Measurements from ENCODE around the gene TTBK1. TPM values are rescaled to one million over a fixed set of nuclear protein-coding genes. Genes with fewer than 3 reads are reported as not detected.

TTBK1 gene
- total RNA-seq, 2 experiments from 2014 or later = 0.09 to 0.11 TPM

- no peaks in the 10 kb centered on the region for H3K36me3 Mint-ChIP-seq (ENCODE audit: low read depth)
- ChIA-PET POLR2A (no interaction called here), CTCF (interaction anchor here (0.8 kb wide), 1 partner anchor 228 kb away, joined by 3 read pairs; no protein-coding TSS in a partner anchor)
- no peak overlapping the region for H3K4me3 Mint-ChIP-seq
- H3K27ac Mint-ChIP-seq = no peak overlapping the region
- peaks cover 35% of the 10 kb centered on the region for H3K27me3 Mint-ChIP-seq
- no peaks in the 10 kb centered on the region for H3K9me3 Mint-ChIP-seq
- no peak for DNase-seq
- TF ChIP-seq CTCF (IDR thresholded peaks at IDR 0.05) = no peak
- intact Hi-C loops (cut with micrococcal nuclease) = no loop called here
- H3K4me1 Mint-ChIP-seq (ENCODE audit: low read depth) = peaks cover 8% of the 10 kb centered on the region
- no peak for ATAC-seq
These were observed 35.3 kb downstream of the TTBK1 start for GRCh38 chr6:43278524-43279078.

- TF ChIP-seq CTCF (IDR thresholded peaks at IDR 0.05) = no peak
- CTCF ChIA-PET = interaction anchor here (1.2 kb wide), 1 partner anchor 28 kb away, joined by 7 read pairs; the partner anchor contains the start of gene CRIP3
- peaks cover 27% of the 10 kb centered on the region for H3K27me3 Mint-ChIP-seq
- H3K27ac Mint-ChIP-seq = no peak overlapping the region
- H3K36me3 Mint-ChIP-seq (ENCODE audit: low read depth) = no peaks in the 10 kb centered on the region
- peaks cover 6% of the 10 kb centered on the region for H3K4me1 Mint-ChIP-seq (ENCODE audit: low read depth)
- no peak for DNase-seq
- intact Hi-C loops (cut with micrococcal nuclease) = no loop called here
- no peaks in the 10 kb centered on the region for H3K9me3 Mint-ChIP-seq
- POLR2A ChIA-PET = interaction anchor here (0.8 to 1.3 kb wide), 2 partner anchors 14 to 216 kb away, joined by 3 to 4 read pairs; no protein-coding TSS in a partner anchor
- ATAC-seq = no peak
- H3K4me3 Mint-ChIP-seq = no peak overlapping the region
These were observed 37.0 kb downstream of the TTBK1 start for GRCh38 chr6:43280234-43280633.

- CTCF ChIA-PET = no interaction called here
- H3K4me3 Mint-ChIP-seq = no peak overlapping the region
- no peaks in the 10 kb centered on the region for H3K9me3 Mint-ChIP-seq
- intact Hi-C loops (cut with micrococcal nuclease) = no loop called here
- POLR2A ChIA-PET = no interaction called here
- ATAC-seq (no peak), DNase-seq (no peak)
- peaks cover 30% of the 10 kb centered on the region for H3K27me3 Mint-ChIP-seq
- TF ChIP-seq CTCF (IDR thresholded peaks at IDR 0.05) = no peak
- no peaks in the 10 kb centered on the region for H3K36me3 Mint-ChIP-seq (ENCODE audit: low read depth)
- no peaks in the 10 kb centered on the region for H3K4me1 Mint-ChIP-seq (ENCODE audit: low read depth)
- H3K27ac Mint-ChIP-seq = no peak overlapping the region
These were observed 38.8 kb downstream of the TTBK1 start for GRCh38 chr6:43282060-43282459.

- intact Hi-C loops (cut with micrococcal nuclease) = no loop called here
- CTCF ChIA-PET = no interaction called here
- ATAC-seq (no peak), DNase-seq (no peak)
- TF ChIP-seq CTCF (IDR thresholded peaks at IDR 0.05) = no peak
- POLR2A ChIA-PET = no interaction called here
- Mint-ChIP-seq H3K4me3 (no peak overlapping the region), H3K36me3 (ENCODE audit: low read depth) (no peaks in the 10 kb centered on the region), H3K27ac (no peak overlapping the region), H3K27me3 (peaks cover 28% of the 10 kb centered on the region), H3K4me1 (ENCODE audit: low read depth) (no peaks in the 10 kb centered on the region), H3K9me3 (no peaks in the 10 kb centered on the region)
These were observed 39.6 kb downstream of the TTBK1 start for GRCh38 chr6:43282636-43283513.

- ChIA-PET CTCF (no interaction called here), POLR2A (no interaction called here)
- ATAC-seq (no peak), DNase-seq (no peak)
- peaks cover 28% of the 10 kb centered on the region for H3K27me3 Mint-ChIP-seq
- intact Hi-C loops (cut with micrococcal nuclease) = no loop called here
- no peaks in the 10 kb centered on the region for H3K9me3 Mint-ChIP-seq
- no peaks in the 10 kb centered on the region for H3K4me1 Mint-ChIP-seq (ENCODE audit: low read depth)
- no peak for TF ChIP-seq CTCF (IDR thresholded peaks at IDR 0.05)
- H3K36me3 Mint-ChIP-seq (ENCODE audit: low read depth) = no peaks in the 10 kb centered on the region
- no peak overlapping the region for H3K27ac Mint-ChIP-seq
- no peak overlapping the region for H3K4me3 Mint-ChIP-seq
These were observed 40.2 kb downstream of the TTBK1 start for GRCh38 chr6:43283514-43283901.

Measured in activated CD8-positive, alpha-beta T cell treated with anti-CD3 and anti-CD28 coated beads for 36 hours (primary cell).